Progenitor cell of endocrine pancreas (in vitro differentiated cells): Measurements from ENCODE around the gene MEIS2. TPM values are rescaled to one million over a fixed set of nuclear protein-coding genes. Genes with fewer than 3 reads are reported as not detected.

Experiments
- DNase-seq: peaks from one replicate; pipeline ENCODE4 v3.0.0; 2021; ENCODE audit warnings: low spot score; ENCODE audit not compliant: unreplicated experiment
- H3K27ac Mint-ChIP-seq: 2 replicates; pipeline ENCODE4 v1.8.0; 2021; ENCODE audit warnings: mild to moderate bottlenecking, moderate library complexity, mixed read lengths
- H3K27me3 Mint-ChIP-seq: 2 replicates; pipeline ENCODE4 v1.8.0; 2021; ENCODE audit warnings: mixed read lengths
- H3K36me3 Mint-ChIP-seq: 2 replicates; pipeline ENCODE4 v1.8.0; 2022; ENCODE audit warnings: mixed read lengths; ENCODE audit not compliant: insufficient read depth
- H3K4me1 Mint-ChIP-seq: 2 replicates; pipeline ENCODE4 v1.8.0; 2021; ENCODE audit warnings: low read depth, mixed read lengths
- H3K4me3 Mint-ChIP-seq: 2 replicates; pipeline ENCODE4 v1.8.0; 2021; ENCODE audit warnings: low read depth, mild to moderate bottlenecking, moderate library complexity, mixed read lengths
- H3K9me3 Mint-ChIP-seq: 2 replicates; pipeline ENCODE4 v1.8.0; 2021; ENCODE audit warnings: low read depth, mixed read lengths
- CTCF ChIP-seq: fragments of 200-600 bp; sonication (generic); IDR thresholded peaks from one replicate; pipeline ENCODE4 v1.5.0; 2021; ENCODE audit warnings: antibody characterized with exemption, mild to moderate bottlenecking; ENCODE audit not compliant: unreplicated experiment
- total RNA-seq: library from RNA; stranded (reverse); gene quantifications from 2 replicates; pipeline ENCODE4 v1.2.1, GENCODE V29; 2021

The MEIS2 gene
- total RNA-seq, 1 donor from 2014 or later: 133 TPM

GRCh38 chr15:36858423-36858822 lies 241.9 kb downstream of the MEIS2 start:
- H3K27ac Mint-ChIP-seq: no peak overlapping the region

GRCh38 chr15:36856339-36856973 lies 243.9 kb downstream of the MEIS2 start:
- Mint-ChIP-seq H3K36me3 (peaks cover 1% of the 10 kb centered on the region), H3K27ac (no peak overlapping the region), H3K4me1 (peaks cover 4% of the 10 kb centered on the region), H3K4me3 (no peak overlapping the region), H3K9me3 (peaks cover 5% of the 10 kb centered on the region), H3K27me3 (no peaks in the 10 kb centered on the region)
- no peak for DNase-seq
- no peak for TF ChIP-seq CTCF

More at GRCh38 chr15:36858423-36858822, 241.9 kb downstream of the MEIS2 start:
- DNase-seq: no peak
- H3K36me3 Mint-ChIP-seq: peaks cover 1% of the 10 kb centered on the region
- H3K27me3 Mint-ChIP-seq: no peaks in the 10 kb centered on the region
- peaks cover 5% of the 10 kb centered on the region for H3K9me3 Mint-ChIP-seq
- H3K4me3 Mint-ChIP-seq: no peak overlapping the region
- H3K4me1 Mint-ChIP-seq: peaks cover 4% of the 10 kb centered on the region
- TF ChIP-seq CTCF: no peak

- Mint-ChIP-seq H3K27ac (no peak overlapping the region), H3K27me3 (no peaks in the 10 kb centered on the region), H3K4me3 (no peak overlapping the region), H3K36me3 (no peaks in the 10 kb centered on the region), H3K4me1 (no peaks in the 10 kb centered on the region), H3K9me3 (peaks cover 3% of the 10 kb centered on the region)
- no peak for DNase-seq
- no peak for TF ChIP-seq CTCF
These were observed 249.5 kb downstream of the MEIS2 start for GRCh38 chr15:36850864-36851263.

- Mint-ChIP-seq H3K36me3 (no peaks in the 10 kb centered on the region), H3K27me3 (no peaks in the 10 kb centered on the region), H3K9me3 (no peaks in the 10 kb centered on the region), H3K4me1 (peaks cover 14% of the 10 kb centered on the region), H3K27ac (no peak overlapping the region), H3K4me3 (no peak overlapping the region)
- no peak for DNase-seq
- no peak for TF ChIP-seq CTCF
These were observed 255.1 kb downstream of the MEIS2 start for GRCh38 chr15:36845270-36845669.

GRCh38 chr15:36844534-36844998 lies 255.8 kb downstream of the MEIS2 start:
- Mint-ChIP-seq H3K4me3 (no peak overlapping the region), H3K27me3 (no peaks in the 10 kb centered on the region), H3K36me3 (no peaks in the 10 kb centered on the region), H3K9me3 (no peaks in the 10 kb centered on the region), H3K4me1 (peaks cover 14% of the 10 kb centered on the region), H3K27ac (no peak overlapping the region)
- TF ChIP-seq CTCF: no peak
- no peak for DNase-seq
